IPS DF 19.7 (cell line): ENCODE results near the gene CFAP52.
"Not testable (repeated sequence)": the region's sequence is repeated elsewhere in the genome, so short reads cannot be mapped to it uniquely, and the experiment has no call there.

Source experiments
- DNase-seq: peaks from one replicate; pipeline ENCODE4 v3.0.0-alpha.2; 2013; ENCODE audit warnings: low read depth, low spot score

CFAP52 gene

DNA sequence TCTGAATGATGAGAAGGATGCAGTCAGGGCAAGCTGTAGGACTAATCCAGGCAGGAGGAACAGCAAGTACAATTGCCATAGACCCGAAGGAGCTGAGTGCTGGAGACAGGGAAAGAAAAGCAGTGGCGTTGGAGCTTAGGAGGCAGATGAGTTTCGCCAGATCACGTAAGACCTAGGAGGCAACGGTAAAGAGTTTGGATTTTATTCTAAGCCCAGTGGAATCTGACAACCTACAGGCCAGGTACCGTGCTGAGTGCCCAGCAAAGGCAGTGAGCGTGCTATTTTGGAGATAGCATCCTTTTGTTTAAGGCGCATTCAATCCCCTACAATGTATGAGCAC is 70.1 kb downstream of the CFAP52 start:
- DNase-seq = no peak

DNA sequence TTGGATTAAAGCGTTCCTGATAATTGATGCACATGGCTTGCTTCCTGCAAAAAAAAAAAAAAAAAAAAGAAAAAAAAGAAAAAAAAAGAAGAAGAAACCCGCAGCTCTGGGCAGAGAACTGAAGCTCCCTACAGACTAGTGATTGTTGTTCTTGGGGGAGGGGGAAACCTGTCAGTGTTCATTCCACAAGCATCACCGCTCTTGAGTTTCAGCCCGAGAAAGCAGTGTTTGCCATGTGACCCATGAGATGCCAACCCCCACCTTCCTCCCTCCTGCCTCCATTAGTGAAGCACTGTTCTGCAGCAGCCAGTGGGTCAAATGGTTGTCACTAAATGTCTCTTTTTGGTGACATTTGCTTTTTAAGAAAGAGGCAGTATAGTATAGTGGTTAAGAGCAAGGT is 70.6 kb downstream of the CFAP52 start:
- no peak for DNase-seq

DNA sequence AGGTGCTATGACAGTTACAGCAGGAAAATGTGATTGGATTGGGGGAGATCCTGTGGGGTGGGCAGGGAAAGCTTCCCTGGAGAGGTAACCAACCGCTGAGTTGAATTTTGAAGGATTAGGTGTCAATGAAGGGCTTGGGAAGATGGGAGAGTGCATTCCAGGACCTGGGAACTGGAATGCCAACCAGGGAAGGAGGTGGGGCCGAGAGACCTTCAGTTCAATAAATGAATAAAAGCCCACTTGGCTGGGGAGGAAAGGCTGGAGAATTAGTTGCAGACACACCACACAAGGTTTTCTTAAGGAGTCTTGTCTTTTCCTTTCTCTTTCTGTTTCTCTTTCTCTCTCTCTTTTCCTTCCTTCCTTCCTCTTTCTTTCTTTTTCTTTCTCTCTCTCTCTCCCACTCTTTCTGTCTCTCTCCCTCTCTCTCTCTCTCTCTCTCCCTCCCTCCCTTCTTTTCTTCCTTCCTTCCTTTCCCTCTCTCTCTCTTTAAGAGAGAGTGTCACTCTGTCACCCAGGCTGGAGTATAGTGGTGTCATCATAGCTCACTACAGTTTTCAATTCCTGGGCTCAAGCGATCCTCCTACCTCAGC is 72.2 kb downstream of the CFAP52 start:
- no peak for DNase-seq

DNA sequence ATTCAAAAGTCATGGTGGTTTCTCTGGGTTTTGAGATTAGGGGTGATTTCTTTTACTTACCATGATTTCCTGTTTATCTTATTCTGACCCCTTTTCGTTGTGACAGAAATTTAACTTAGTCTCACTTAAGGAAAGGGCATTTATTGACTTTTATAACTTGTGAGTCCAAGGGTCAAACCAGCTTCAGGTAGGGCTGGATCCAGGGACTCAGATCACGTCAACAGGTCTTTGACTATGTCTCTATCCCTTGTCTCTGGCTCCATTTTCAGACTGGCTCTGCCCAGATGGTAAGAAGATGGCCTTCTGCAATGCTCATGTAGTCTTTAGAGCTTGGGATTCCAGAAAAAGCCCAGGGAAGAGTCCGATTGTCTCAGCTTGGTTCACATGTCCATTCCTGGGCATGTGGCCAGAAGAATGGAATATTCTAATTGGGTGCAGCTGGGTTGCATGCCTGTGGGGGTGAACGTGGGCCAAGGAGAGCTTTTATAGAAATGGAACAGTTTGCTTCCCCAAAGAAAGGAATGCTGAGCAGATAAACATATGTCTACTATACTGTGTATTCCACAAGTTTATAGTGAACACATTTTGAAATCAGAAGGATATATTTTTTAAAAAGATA is 82.3 kb downstream of the CFAP52 start:
- no peak for DNase-seq

DNA sequence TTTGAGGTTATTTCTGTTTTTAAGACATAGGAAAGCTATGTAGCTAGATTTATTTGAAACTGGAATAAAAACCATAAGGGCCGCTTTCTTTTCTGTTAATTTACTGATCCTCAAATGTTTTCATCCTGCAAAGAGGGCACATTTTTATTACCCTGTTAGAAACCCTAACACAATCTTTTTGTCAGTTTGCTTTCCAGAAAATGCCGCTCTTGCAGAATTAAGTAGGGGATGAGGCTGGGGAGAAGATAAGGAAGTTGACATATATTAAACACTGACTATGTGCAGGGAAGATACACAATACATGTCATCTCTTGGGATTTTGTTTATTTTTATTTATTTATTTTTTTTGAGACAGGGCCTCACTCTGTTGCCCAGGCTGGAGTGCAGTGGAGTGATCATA is 84.6 kb downstream of the CFAP52 start:
- DNase-seq = no peak

DNA sequence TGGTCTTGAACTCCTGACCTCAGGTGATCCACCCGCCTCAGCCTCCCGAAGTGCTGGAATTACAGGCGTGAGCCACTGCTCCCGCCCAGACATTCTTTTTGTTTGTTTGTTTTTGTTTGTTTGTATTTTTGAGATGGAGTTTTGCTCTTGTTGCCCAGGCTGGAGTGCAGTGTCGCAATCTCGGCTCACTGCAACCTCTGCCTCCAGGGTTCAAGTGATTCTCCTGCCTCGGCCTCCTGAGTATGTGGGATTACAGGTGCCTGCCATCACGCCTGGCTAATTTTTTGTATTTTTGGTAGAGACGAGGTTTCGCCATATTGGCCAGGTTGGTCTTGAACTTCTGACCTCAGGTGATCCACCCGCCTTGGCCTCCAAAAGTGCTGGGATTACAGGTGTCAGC is 87.1 kb downstream of the CFAP52 start:
- not testable (repeated sequence) for DNase-seq

DNA sequence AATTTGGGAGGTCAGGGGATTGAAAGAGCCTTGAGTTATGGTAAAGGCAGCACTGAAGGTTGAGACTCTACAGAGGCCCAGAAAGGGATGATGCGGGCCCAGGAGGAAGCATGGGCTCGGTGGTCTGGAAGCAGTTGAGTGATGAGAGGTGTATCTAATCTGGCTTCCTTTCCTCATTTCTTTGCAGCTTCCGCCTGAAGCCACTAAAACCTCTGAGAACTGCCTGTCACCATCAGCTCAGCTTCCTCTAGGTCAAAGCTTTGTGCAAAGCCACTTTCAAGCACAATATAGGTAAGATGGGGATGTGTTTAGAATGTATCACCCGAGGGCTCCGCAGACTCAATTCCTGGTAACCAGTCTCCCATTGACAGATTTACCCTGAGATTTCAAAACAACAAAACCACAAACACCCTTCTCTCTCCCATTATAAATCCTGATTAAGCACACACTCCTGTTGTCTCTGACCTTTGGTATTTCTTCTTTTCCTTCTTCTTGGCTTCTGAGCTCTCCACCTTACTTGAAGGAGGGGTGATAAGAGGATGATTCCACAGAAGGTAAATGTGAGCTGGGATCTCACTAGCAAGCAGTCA is 90.1 kb downstream of the CFAP52 start:
- DNase-seq = no peak

DNA sequence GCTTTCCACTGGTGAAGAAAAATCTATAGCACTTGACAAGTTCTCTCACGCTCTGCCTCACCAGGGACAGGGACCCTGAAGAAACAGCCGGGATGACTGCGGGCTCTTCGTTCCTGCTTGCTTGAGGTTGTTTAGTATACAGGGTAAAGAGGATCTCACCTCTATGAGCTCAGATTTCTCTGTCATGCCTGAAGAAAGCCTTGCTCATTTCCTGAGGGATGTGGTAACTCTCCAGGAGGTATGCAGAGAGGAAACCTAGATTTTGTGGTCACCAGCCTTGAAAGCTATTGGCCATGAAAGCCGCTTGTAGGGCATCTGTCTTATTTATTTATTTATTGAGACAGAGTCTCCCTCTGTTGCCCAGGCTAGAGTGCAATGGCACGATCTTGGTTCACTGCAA is 92.1 kb downstream of the CFAP52 start:
- no peak for DNase-seq

DNA sequence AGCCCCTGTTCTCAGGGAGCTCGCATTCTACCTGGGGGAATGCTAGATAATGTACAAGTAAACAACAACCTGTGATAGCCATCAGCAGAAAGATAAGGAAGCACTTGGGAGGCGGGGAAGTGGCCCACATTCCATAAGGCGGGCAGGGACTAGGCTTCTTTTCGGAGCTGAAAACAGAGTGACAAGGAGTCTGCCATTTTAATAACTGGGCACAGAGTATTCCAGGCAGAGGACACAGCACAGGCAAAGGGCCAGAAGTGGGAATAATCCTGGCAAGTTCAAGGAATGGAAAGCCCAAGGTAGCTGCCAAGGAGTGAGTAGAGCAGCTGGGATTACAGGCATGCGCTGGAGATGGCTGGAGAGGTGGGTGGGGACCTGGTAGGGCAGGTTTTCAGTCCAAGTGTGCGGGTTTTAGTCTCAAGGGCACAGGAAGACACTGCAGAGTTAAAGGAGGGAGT is 93.1 kb downstream of the CFAP52 start:
- DNase-seq = no peak

DNA sequence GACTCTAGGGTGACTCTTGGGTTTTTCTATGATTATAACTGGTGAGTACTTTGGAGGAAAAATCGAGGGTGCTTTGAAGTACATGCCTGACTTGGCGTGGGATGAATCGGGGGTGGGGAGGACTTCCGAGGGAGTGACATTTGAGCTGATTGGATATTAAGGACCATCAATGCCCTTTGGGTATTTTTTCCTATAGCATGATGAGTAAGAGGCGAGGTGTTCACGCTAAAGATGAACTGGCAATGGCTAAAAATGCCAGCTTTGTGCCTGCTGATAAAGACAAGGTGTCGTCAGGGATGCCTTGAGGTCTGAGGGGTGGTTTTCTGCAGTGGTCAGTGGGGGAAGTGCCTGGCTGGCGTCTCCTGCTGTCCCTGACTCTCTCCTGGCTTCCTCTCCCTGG is 94.2 kb downstream of the CFAP52 start:
- DNase-seq = no peak

DNA sequence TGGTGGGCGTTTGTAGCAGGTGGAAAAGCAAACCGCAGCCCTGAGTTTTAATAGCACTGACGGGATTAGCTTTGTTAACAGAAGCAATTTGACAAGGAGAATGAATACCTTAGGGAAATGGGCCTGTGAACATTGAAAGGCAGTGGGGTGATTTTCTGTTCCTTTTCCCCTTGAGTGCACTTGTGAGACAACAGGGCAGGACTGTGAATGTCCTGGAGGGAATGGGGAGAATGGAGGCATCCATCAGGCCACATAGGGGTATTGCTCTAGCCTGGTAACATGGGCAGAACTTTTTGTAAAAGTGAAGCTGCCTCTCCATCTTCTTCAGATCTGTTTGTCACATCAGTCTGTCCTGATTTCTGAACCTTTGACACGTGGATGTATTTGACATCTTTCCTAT is 95.1 kb downstream of the CFAP52 start:
- no peak for DNase-seq

DNA sequence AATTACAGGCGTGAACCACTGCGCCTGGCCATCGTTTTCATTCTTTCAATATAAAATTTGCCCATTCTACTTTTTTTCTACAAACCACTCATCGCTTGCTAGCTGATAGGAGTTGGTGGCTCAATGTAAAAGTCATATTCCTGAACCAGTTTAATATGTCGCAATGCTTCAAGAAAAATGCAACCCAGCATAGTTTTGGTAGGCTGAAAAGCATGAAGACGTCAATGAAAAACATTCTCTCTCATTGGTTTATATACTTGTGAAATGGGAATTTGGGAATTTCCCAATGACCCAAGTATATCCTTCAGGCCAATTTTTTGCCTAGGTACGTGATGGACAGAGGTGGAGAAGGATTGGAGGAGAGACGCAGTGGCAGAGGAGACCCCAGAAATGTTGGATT is 95.8 kb downstream of the CFAP52 start:
- DNase-seq = no peak

DNA sequence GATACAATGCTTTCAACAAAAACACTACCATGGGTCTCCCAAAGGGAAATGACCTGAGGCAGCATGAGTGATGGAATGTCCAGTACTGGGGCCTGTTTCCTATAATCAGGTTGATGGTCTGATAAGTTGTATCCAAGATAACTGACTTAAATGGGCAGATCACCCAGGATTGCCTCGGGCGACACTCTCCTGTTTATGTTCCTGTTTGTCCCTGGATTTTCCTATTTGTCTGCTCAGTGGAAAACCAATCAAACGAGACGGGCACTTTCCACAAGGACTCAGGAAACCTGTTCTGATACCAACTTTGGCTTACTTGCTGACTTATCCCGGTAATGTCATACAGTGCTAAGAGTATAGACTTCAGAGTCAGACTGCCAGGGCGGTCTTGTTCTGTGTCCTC is 96.2 kb downstream of the CFAP52 start:
- DNase-seq = no peak

DNA sequence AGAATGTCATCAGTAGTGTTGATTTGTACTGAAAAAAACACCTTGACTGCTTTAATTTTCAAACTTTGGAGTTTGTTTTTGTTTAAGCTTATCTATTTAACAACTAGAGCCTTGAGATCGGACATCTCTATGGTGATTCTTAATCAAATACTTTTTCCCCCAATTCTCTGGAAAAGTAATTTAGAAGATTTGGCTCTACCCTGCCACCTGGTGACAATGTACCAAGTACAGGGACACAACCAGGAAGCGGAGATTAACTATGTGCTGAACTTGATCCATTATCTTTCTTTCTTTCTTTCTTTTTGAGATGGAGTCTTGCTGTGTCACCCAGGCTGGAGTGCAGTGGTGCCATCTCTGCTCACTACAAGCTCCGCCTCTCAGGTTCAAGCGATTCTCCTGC is 99.6 kb downstream of the CFAP52 start:
- DNase-seq = no peak

DNA sequence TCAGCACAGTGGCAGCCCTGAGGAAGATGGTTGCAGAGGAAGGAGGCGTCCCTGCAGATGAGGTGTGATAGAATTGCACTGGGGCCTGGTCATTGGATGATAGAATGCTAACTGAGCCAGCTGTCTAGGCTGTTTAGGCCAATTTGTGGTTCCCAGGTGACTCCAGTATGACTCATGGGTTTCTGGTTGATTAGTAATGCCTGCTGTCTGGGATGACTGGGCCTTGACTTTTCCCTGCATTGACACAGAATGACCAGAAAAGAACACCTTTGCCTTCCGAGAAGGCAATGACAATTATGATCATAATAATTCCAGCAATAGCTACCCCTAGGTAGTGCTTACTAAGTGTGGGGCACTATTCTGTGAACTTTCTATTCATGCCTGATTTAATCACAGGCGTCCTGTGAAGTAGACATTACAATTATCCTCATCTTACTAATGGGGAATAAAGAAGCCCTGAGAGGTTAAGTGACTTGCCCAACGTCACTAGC is 100.4 kb downstream of the CFAP52 start:
- no peak for DNase-seq

DNA sequence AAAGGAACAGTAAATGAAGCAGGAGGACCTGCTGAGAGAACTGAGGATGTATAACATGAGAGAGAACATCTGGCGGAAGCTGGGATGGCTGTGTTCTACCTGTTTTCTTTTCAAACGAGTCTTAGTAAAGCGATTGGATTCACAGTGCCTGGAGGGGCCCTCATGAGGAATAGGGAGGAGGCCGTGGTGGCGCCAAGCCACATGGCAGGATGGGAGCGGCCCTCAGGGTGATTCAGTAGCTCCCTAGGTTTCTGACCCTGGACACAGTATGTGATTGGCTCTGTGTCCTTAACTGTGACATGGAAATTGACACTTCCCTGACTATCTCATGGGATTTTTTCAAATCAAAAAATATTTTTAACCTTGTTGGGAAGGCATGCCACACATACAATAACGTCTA is 101.0 kb downstream of the CFAP52 start:
- no peak for DNase-seq

DNA sequence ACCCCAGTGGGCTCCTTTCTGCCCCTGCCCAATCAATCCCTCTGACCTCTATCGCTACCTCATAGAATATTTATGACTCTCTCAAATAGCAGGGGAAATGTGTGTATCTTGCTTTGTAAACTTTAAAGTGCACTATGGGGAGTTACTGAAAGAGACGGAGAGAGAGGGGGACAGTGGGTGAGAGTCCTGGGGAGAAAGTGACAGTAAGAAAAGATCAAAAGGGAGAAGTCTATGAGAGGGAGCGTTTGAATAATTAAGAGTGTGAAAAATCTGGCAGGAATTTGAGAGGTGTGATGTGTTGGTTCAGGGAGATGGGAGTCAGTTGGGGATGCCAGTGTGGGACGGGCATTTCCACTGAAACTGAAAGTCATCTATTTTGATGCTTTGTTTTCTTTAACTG is 101.5 kb downstream of the CFAP52 start:
- no peak for DNase-seq

DNA sequence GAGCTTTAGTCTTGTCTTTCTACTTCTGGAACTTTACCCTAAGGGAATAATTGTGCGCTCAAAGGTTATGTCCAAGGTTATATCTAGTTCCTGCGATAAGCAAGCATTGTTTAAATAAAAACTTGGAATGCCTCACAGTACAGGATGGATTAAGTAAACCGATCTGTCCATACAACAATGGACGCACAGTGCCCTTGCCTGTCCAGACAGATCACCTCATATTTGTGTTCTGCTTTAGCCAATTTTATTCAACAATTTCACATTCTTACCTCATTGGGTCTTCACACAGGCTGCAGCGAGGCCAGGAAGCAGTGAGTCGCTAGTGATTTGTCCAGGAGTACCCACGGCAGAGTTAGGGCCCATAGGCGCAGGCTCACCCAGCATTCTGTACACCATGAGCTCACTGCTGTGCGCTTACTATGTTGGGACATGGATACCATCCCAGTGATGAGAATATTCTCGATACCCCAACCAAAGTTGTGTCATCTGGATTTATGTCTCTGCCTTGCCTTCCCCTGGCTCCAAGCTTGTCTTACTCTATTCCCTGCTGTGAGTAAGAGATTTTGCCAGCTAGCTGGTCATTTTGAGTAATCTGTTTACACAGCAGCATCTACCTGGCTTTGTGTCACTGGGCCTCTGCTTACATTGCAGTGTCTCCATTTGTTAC is 108.6 kb downstream of the CFAP52 start:
- no peak for DNase-seq
